ENCODE results near the gene KLHL25.

KLHL25 gene

GRCh38 chr15:85746641-85747040 is 48.1 kb downstream of the KLHL25 start:
- H3K36me3 ChIP-seq (ENCODE audit: control insufficient read depth, low read length), result peaks cover 71% of the 10 kb centered on the region
- no peaks in the 10 kb centered on the region; the same call in 1 of the 2 replicates for H4K20me1 ChIP-seq (ENCODE audit: control insufficient read depth, insufficient read depth, low read depth, low read length)
- no peak overlapping the region for H3K27ac ChIP-seq (ENCODE audit: low read depth, low read length)
- no peaks in the 10 kb centered on the region for H3K27me3 ChIP-seq (ENCODE audit: control insufficient read depth, low read length)
- H3K79me2 ChIP-seq (ENCODE audit: control insufficient read depth, low read length), result no peaks in the 10 kb centered on the region
- no peaks in the 10 kb centered on the region for H3K9me3 ChIP-seq (ENCODE audit: control insufficient read depth, insufficient read depth, low read length)
- H3F3A ChIP-seq (ENCODE audit: control insufficient read depth, insufficient read depth), result 0 out of 2 replicates have a peak, but pooled peaks cover 6% of the 10 kb centered on the region
- H3K4me3 ChIP-seq (ENCODE audit: low read length), result no peak overlapping the region
- no peak overlapping the region for H3K4me2 ChIP-seq (ENCODE audit: low read length)
- H3K9me2 ChIP-seq (replicated peaks; ENCODE audit: control insufficient read depth, low read length), result no peaks in the 10 kb centered on the region
- TF ChIP-seq, protein P1, sequence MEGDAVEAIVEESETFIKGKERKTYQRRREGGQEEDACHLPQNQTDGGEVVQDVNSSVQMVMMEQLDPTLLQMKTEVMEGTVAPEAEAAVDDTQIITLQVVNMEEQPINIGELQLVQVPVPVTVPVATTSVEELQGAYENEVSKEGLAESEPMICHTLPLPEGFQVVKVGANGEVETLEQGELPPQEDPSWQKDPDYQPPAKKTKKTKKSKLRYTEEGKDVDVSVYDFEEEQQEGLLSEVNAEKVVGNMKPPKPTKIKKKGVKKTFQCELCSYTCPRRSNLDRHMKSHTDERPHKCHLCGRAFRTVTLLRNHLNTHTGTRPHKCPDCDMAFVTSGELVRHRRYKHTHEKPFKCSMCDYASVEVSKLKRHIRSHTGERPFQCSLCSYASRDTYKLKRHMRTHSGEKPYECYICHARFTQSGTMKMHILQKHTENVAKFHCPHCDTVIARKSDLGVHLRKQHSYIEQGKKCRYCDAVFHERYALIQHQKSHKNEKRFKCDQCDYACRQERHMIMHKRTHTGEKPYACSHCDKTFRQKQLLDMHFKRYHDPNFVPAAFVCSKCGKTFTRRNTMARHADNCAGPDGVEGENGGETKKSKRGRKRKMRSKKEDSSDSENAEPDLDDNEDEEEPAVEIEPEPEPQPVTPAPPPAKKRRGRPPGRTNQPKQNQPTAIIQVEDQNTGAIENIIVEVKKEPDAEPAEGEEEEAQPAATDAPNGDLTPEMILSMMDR (IDR thresholded peaks at IDR 0.05; ENCODE audit: low read depth, low read length, poor library complexity, severe bottlenecking), result no peak
- no peak for TF ChIP-seq EZH2phosphoT487 (IDR thresholded peaks at IDR 0.05; ENCODE audit: borderline replicate concordance, low read length)
- no peaks in the 10 kb centered on the region for H3K4me1 ChIP-seq (ENCODE audit: control insufficient read depth, low read length)

DNA sequence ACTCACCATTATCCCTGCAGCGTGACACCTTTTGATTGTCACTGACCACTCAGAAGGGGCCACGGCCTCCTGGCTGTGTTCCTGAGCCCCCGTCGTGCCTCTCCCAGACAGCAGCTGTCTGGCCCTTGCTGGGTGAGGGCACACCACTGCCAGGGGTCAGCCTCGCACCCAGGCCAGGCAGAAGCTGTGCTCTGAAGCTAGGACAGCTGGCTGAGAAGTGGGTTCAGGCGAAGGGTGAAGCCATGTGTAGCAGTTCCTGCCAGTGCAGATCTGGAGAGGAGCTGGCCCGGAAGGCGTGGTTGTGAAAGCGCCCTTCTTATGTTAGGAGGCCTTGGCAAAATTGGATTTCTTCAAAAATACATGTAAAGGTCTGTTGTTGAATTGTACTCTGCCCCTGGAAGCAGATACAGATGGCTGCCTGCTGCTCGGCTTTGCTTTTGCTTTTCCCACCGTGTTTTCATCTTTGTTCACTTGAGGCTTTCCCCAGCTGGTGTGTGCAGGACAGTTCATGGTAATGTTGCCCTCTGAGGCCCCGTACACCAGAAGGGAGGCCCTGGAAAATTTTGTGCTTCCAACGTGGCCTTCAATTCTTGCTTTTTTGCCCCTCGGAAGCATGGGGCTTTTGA is 49.1 kb downstream of the KLHL25 start:
- Histone ChIP-seq H3K27me3 (ENCODE audit: control insufficient read depth, low read length) (no peaks in the 10 kb centered on the region), H3K79me2 (ENCODE audit: control insufficient read depth, low read length) (no peaks in the 10 kb centered on the region), H3F3A (ENCODE audit: control insufficient read depth, insufficient read depth) (0 out of 2 replicates have a peak, but pooled peaks cover 6% of the 10 kb centered on the region), H3K9me2 (replicated peaks; ENCODE audit: control insufficient read depth, low read length) (no peaks in the 10 kb centered on the region), H3K9me3 (ENCODE audit: control insufficient read depth, insufficient read depth, low read length) (no peaks in the 10 kb centered on the region), H3K4me3 (ENCODE audit: low read length) (no peak overlapping the region), H3K4me1 (ENCODE audit: control insufficient read depth, low read length) (no peaks in the 10 kb centered on the region), H3K4me2 (ENCODE audit: low read length) (no peak overlapping the region), H3K27ac (ENCODE audit: low read depth, low read length) (no peak overlapping the region), H4K20me1 (ENCODE audit: control insufficient read depth, insufficient read depth, low read depth, low read length) (no peaks in the 10 kb centered on the region; the same call in 1 of the 2 replicates), H3K36me3 (ENCODE audit: control insufficient read depth, low read length) (peaks cover 81% of the 10 kb centered on the region)
- no peak for TF ChIP-seq EZH2phosphoT487 (IDR thresholded peaks at IDR 0.05; ENCODE audit: borderline replicate concordance, low read length)
- TF ChIP-seq, protein P1 (IDR thresholded peaks at IDR 0.05; ENCODE audit: low read depth, low read length, poor library complexity, severe bottlenecking), result no peak

DNA sequence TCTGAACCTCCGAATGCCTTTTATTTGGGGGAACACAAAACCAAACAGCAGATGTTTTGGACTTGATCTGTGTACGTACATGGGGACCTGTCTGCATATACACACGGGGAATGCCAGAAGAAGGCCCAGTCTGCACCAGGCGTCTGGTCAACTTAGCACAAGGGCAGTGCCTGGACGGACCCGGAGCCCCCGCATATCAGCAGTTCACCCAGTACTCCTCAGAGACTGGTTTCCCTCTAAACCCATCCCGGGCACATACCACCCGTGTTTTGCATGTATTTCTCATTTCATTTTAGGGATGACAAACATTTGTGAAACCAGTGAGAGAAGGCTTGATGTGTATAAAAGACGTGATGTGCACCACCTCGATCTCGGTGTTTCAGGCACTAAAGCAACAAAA is 49.7 kb downstream of the KLHL25 start:
- Histone ChIP-seq H3K27ac (ENCODE audit: low read depth, low read length) (no peak overlapping the region), H3K4me2 (ENCODE audit: low read length) (no peak overlapping the region), H3K36me3 (ENCODE audit: control insufficient read depth, low read length) (peaks cover 88% of the 10 kb centered on the region), H3K4me1 (ENCODE audit: control insufficient read depth, low read length) (no peaks in the 10 kb centered on the region), H3K9me3 (ENCODE audit: control insufficient read depth, insufficient read depth, low read length) (no peaks in the 10 kb centered on the region), H3K27me3 (ENCODE audit: control insufficient read depth, low read length) (no peaks in the 10 kb centered on the region), H3K4me3 (ENCODE audit: low read length) (no peak overlapping the region), H3K9me2 (replicated peaks; ENCODE audit: control insufficient read depth, low read length) (no peaks in the 10 kb centered on the region), H4K20me1 (ENCODE audit: control insufficient read depth, insufficient read depth, low read depth, low read length) (no peaks in the 10 kb centered on the region; the same call in 1 of the 2 replicates), H3K79me2 (ENCODE audit: control insufficient read depth, low read length) (no peaks in the 10 kb centered on the region), H3F3A (ENCODE audit: control insufficient read depth, insufficient read depth) (0 out of 2 replicates have a peak, but pooled peaks cover 6% of the 10 kb centered on the region)
- no peak for TF ChIP-seq EZH2phosphoT487 (IDR thresholded peaks at IDR 0.05; ENCODE audit: borderline replicate concordance, low read length)
- TF ChIP-seq, protein P1 (IDR thresholded peaks at IDR 0.05; ENCODE audit: low read depth, low read length, poor library complexity, severe bottlenecking), result no peak

Measured in DOHH2 (cell line).